ENCODE results near the gene REC114.

- TF ChIP-seq CTCF (IDR thresholded peaks at IDR 0.05; ENCODE audit: extremely low read depth in 1 of 2, insufficient read depth in 1 of 2, low read depth in 1 of 2, low read length in 2 of 2) (no peak), EZH2 (IDR thresholded peaks at IDR 0.05; ENCODE audit: borderline replicate concordance, low read depth, low read length, severe bottlenecking) (no peak), POLR2AphosphoS5 (IDR thresholded peaks at IDR 0.05; ENCODE audit: insufficient read depth, low read depth, low read length) (no peak), POLR2A (IDR thresholded peaks at IDR 0.05; ENCODE audit: low read depth, low read length) (no peak), MAX (IDR thresholded peaks at IDR 0.05; ENCODE audit: insufficient read depth, insufficient read length) (no peak), GATA2 (IDR thresholded peaks at IDR 0.05; ENCODE audit: insufficient read depth, insufficient read length, low read depth, low read length) (no peak), FOS (IDR thresholded peaks at IDR 0.05; ENCODE audit: borderline replicate concordance, insufficient read depth, low read length) (no peak), MYC (IDR thresholded peaks at IDR 0.05; ENCODE audit: low read depth, low read length) (no peak)
These were observed 45.5 kb upstream of the REC114 start for GRCh38 chr15:73397461-73397860.
